H1 (cell line): ENCODE measurements around the gene BCL2L1. TPM values are rescaled to one million over a fixed set of nuclear protein-coding genes. Genes with fewer than 3 reads are reported as not detected.

Experiments used
- CTCF ChIA-PET: fragments of 300-600 bp; sonication (Branson Sonifier 250); formaldehyde crosslinking; loops from one replicate; lab custom pipeline; 2021; ENCODE audit not compliant: partially characterized antibody; lab: Charles Lee
- POLR2A ChIA-PET: fragments of 300-600 bp; sonication (Branson Sonifier 250); formaldehyde crosslinking; loops from one replicate; lab custom pipeline; 2021; ENCODE audit warnings: inconsistent platforms; ENCODE audit not compliant: partially characterized antibody; lab: Charles Lee
- DNase-seq, 2 experiments: peaks; one replicate each; pipeline versions ENCODE4 v3.0.0 to v3.0.0-alpha.2; 2010 to 2022; ENCODE audit warnings: low spot score in 2 of 2, low read depth in 1 of 2, mixed read lengths in 1 of 2
- FAIRE-seq: peaks from 2 replicates; lab custom pipeline; 2011; peaks lifted over from hg19 to GRCh38; lab: Jason Lieb, UNC
- H2AFZ ChIP-seq: 2 replicates; pipeline ENCODE4 v1.8.1; 2012; ENCODE audit warnings: low read length, inconsistent platforms
- H2AK5ac ChIP-seq: 2 replicates; pipeline ENCODE4 v1.6.1; 2013; ENCODE audit warnings: low read depth, low read length
- H2BK120ac ChIP-seq: replicated peaks from 2 replicates; pipeline ENCODE3; 2013; ENCODE audit warnings: low read depth, low read length, inconsistent platforms
- H2BK12ac ChIP-seq: 2 replicates; pipeline ENCODE4 v1.6.1; 2013; ENCODE audit warnings: low read depth, low read length
- H2BK15ac ChIP-seq: 2 replicates; pipeline ENCODE4 v1.6.1; 2013; ENCODE audit warnings: low read length
- H2BK20ac ChIP-seq: 2 replicates; pipeline ENCODE4 v1.6.1; 2013; ENCODE audit warnings: low read length
- H2BK5ac ChIP-seq: 2 replicates; pipeline ENCODE4 v1.6.1; 2013; ENCODE audit warnings: low read depth, low read length
- H3K14ac ChIP-seq: 2 replicates; pipeline ENCODE4 v1.6.1; 2013; ENCODE audit warnings: inconsistent platforms; ENCODE audit not compliant: insufficient read length
- H3K18ac ChIP-seq: 2 replicates; pipeline ENCODE4 v1.6.1; 2013; ENCODE audit warnings: low read length; ENCODE audit errors: extremely low read depth
- H3K23ac ChIP-seq: 2 replicates; pipeline ENCODE4 v1.6.1; 2013; ENCODE audit warnings: inconsistent platforms; ENCODE audit not compliant: insufficient read length
- H3K23me2 ChIP-seq: 2 replicates; pipeline ENCODE4 v1.6.1; 2013; ENCODE audit warnings: low read depth, low read length
- H3K27ac ChIP-seq: 2 replicates; pipeline ENCODE4 v1.6.1; 2011; ENCODE audit warnings: low read depth, low read length, inconsistent platforms
- H3K27me3 ChIP-seq, 4 experiments: replicated peaks in 1 of 4; 1 replicate in 1 of 4; 2 replicates in 3 of 4; pipeline versions ENCODE4 v1.6.1 to v1.8.1; 2011 to 2013; ENCODE audit warnings: low read length in 3 of 4, mild to moderate bottlenecking in 3 of 4, inconsistent platforms in 2 of 4, mixed read lengths in 2 of 4, moderate library complexity in 1 of 4; ENCODE audit not compliant: control insufficient read depth in 3 of 4, insufficient read depth in 3 of 4; ENCODE audit errors: extremely low read depth in 1 of 4
- H3K36me3 ChIP-seq, 4 experiments: 2 replicates each; pipeline versions ENCODE4 v1.6.1 to v1.8.1; 2011 to 2013; ENCODE audit warnings: mild to moderate bottlenecking in 4 of 4, low read length in 3 of 4, moderate library complexity in 2 of 4, control low read depth in 1 of 4, inconsistent platforms in 1 of 4; ENCODE audit not compliant: insufficient read depth in 4 of 4, control insufficient read depth in 2 of 4
- H3K4ac ChIP-seq: replicated peaks from 2 replicates; pipeline ENCODE3; 2013; ENCODE audit warnings: low read length, low read depth, mixed read lengths, inconsistent platforms; ENCODE audit not compliant: insufficient read length
- H3K4me1 ChIP-seq, 4 experiments: replicated peaks in 1 of 4; 1 replicate in 1 of 4; 2 replicates in 3 of 4; pipeline versions ENCODE4 v1.6.1 to v1.8.1; 2011 to 2013; ENCODE audit warnings: low read length in 3 of 4, inconsistent platforms in 2 of 4, mixed read lengths in 1 of 4; ENCODE audit not compliant: insufficient read depth in 4 of 4, control insufficient read depth in 3 of 4
- H3K4me2 ChIP-seq, 2 experiments: 2 replicates each; pipeline versions ENCODE4 v1.6.1 to v1.8.1; 2011 to 2013; ENCODE audit warnings: low read depth in 2 of 2, low read length in 2 of 2, control low read depth in 1 of 2, inconsistent platforms in 1 of 2, mild to moderate bottlenecking in 1 of 2; ENCODE audit not compliant: insufficient read depth in 1 of 2
- H3K4me3 ChIP-seq, 4 experiments: fragments of 200-600, 300-600 bp in 1 of 4; sonication (generic), shearing (Covaris generic), sonication (Bioruptor Twin) in 1 of 4; 2 replicates each; pipeline versions ENCODE4 v1.5.1 to v1.8.1; 2011 to 2016; ENCODE audit warnings: low read length in 4 of 4, low read depth in 3 of 4, control low read depth in 2 of 4, inconsistent platforms in 2 of 4, mild to moderate bottlenecking in 2 of 4, mixed read lengths in 1 of 4, moderate library complexity in 1 of 4; ENCODE audit not compliant: insufficient read depth in 2 of 4; ENCODE audit errors: extremely low read depth in 1 of 4
- H3K56ac ChIP-seq: replicated peaks from 2 replicates; pipeline ENCODE3; 2013; ENCODE audit warnings: low read depth, mild to moderate bottlenecking, mixed read lengths, low read length, inconsistent platforms; ENCODE audit not compliant: insufficient read length
- H3K79me1 ChIP-seq: 2 replicates; pipeline ENCODE4 v1.6.1; 2013; ENCODE audit warnings: low read depth, low read length, control low read depth
- H3K79me2 ChIP-seq, 2 experiments: 2 replicates each; pipeline versions ENCODE4 v1.6.1 to v1.8.1; 2012 to 2013; ENCODE audit warnings: low read length in 2 of 2, mild to moderate bottlenecking in 2 of 2, inconsistent platforms in 1 of 2; ENCODE audit not compliant: insufficient read depth in 2 of 2, control insufficient read depth in 1 of 2
- H3K9ac ChIP-seq, 4 experiments: replicated peaks in 1 of 4; 1 replicate in 1 of 4; 2 replicates in 3 of 4; pipeline versions ENCODE4 v1.6.1 to v1.8.1; 2011 to 2013; ENCODE audit warnings: low read depth in 3 of 4, low read length in 3 of 4, control low read depth in 2 of 4, mild to moderate bottlenecking in 2 of 4, moderate library complexity in 2 of 4, inconsistent platforms in 1 of 4; ENCODE audit errors: extremely low read depth in 1 of 4
- H3K9me3 ChIP-seq, 2 experiments: 2 replicates each; pipeline versions ENCODE4 v1.6.1 to v1.8.1; 2012 to 2013; ENCODE audit warnings: mild to moderate bottlenecking in 2 of 2, moderate library complexity in 2 of 2, control low read depth in 1 of 2, inconsistent platforms in 1 of 2, low read depth in 1 of 2, low read length in 1 of 2, mixed read lengths in 1 of 2; ENCODE audit not compliant: insufficient read depth in 2 of 2
- H4K20me1 ChIP-seq, 2 experiments: replicated peaks in 1 of 2; 2 replicates each; pipeline versions ENCODE3 to v1.8.1; 2011 to 2013; ENCODE audit warnings: inconsistent platforms in 2 of 2, low read length in 2 of 2, mild to moderate bottlenecking in 1 of 2; ENCODE audit not compliant: insufficient read depth in 2 of 2, control insufficient read depth in 1 of 2
- H4K5ac ChIP-seq: 2 replicates; pipeline ENCODE4 v1.6.1; 2013; ENCODE audit warnings: low read length, low read depth, mixed read lengths, inconsistent platforms; ENCODE audit not compliant: insufficient read length
- H4K8ac ChIP-seq: 2 replicates; pipeline ENCODE4 v1.8.0; 2013; ENCODE audit warnings: mild to moderate bottlenecking, moderate library complexity, low read length, inconsistent platforms; ENCODE audit not compliant: insufficient read depth; ENCODE audit errors: extremely low read depth
- H4K91ac ChIP-seq: replicated peaks from 2 replicates; pipeline ENCODE3; 2013; ENCODE audit warnings: low read length, mixed read lengths, inconsistent platforms; ENCODE audit not compliant: insufficient read length
- CHD2 ChIP-seq: IDR thresholded peaks from 2 replicates; pipeline ENCODE4 v1.6.1; 2012; ENCODE audit warnings: low read length, improper control_type of control experiment
- KDM1A ChIP-seq: fragments of 200-600, 300-600 bp; sonication (generic); IDR thresholded peaks from 2 replicates; pipeline ENCODE4 v1.7.1; 2016; ENCODE audit warnings: mild to moderate bottlenecking, low read length, borderline replicate concordance
- ZNF274 ChIP-seq: IDR thresholded peaks from 2 replicates; pipeline ENCODE4 v1.7.0; 2012; ENCODE audit warnings: low read length, borderline replicate concordance; ENCODE audit errors: extremely low read depth
- WGBS, 2 experiments: shearing (Covaris generic) in 1 of 2; methylation state at CpG; one replicate each; pipeline versions ENCODE4 v1.1.6 to v1.1.7; 2013 to 2015; ENCODE audit warnings: low lambda C conversion rate in 2 of 2, mixed read lengths in 2 of 2, inconsistent platforms in 1 of 2, low coverage in 1 of 2, missing lambda C conversion rate in 1 of 2; ENCODE audit not compliant: insufficient replicate concordance in 2 of 2, insufficient coverage in 1 of 2, insufficient read length in 1 of 2; ENCODE audit errors: extremely low coverage in 1 of 2, missing lambda C conversion rate in 1 of 2; 5-methylcytosine and 5-hydroxymethylcytosine counted together
- polyA plus RNA-seq, 7 experiments: library from polyadenylated mRNA; depleted of rRNA in 3 of 7; stranded (reverse) in 5 of 7; unstranded in 2 of 7; fragments of >200 nt in 5 of 7; fragments of 200-250 nt in 2 of 7; gene quantifications; 1 replicate in 5 of 7; 2 replicates in 1 of 7; 4 replicates in 1 of 7; pipeline versions ENCODE4 v1.2.1 to v1.2.3, GENCODE V29; 2011 to 2013; ENCODE audit warnings: missing spikeins in 2 of 7, mixed read lengths in 2 of 7
- total RNA-seq: library from RNA; stranded (reverse); fragmentation: NEBNext Ultra II Directional; extraction: Animal tissue kit (Norgen Biotek cat#: 25700); gene quantifications from 2 replicates; pipeline ENCODE4 v1.2.1, GENCODE V29; 2021

Gene BCL2L1
- total and polyA plus RNA-seq, 2 of the 8 experiments (the other 6 are each of a cell fraction or from before 2014, with no cell fraction given) = 64.9 to 66.1 TPM

DNA sequence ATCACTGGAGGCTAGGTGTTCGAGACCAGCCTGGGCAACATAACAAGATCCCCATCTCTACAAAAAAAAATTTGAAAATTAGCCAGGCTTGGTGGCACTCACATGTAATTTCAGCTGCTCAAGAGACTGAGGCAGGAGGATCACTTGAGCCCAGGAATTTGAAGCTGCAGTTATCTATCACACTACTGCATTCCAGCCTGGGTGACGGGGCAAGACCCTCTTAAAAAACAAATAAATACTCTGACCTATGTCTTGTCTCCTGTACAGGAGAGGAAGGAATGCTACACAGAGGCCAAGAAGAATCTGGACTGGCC lies 59.2 kb downstream of the BCL2L1 start:
- H3K79me2 ChIP-seq = no peaks in the 10 kb centered on the region
- H3K27ac ChIP-seq = no peak overlapping the region
- FAIRE-seq = no peak
- H3K23ac ChIP-seq = no peak overlapping the region
- peaks cover 0 to 3% of the 10 kb centered on the region in 2 experiments for H4K20me1 ChIP-seq
- H3K56ac ChIP-seq = no peak overlapping the region
- no peak overlapping the region for H2BK20ac ChIP-seq
- H2BK15ac ChIP-seq = no peak overlapping the region
- no peak overlapping the region for H2BK120ac ChIP-seq
- ChIA-PET CTCF (interaction anchor here (1.3 to 5.8 kb wide), 11 partner anchors 11 to 171 kb away, joined by 3 to 52 read pairs (median 6); partner anchors contain the start of gene BCL2L1), POLR2A (interaction anchor here (1.0 to 7.2 kb wide), 5 partner anchors 10 to 143 kb away, joined by 3 to 108 read pairs (median 6); partner anchors contain the start of gene BCL2L1)
- no peaks in the 10 kb centered on the region for H3K79me1 ChIP-seq
- H3K4me2 ChIP-seq = no peak overlapping the region
- no peak overlapping the region for H2BK5ac ChIP-seq
- peaks cover 0 to 7% (median 5%) of the 10 kb centered on the region in 4 experiments; a peak in 5 of 7 replicates for H3K4me1 ChIP-seq
- H3K9me3 ChIP-seq = no peaks in the 10 kb centered on the region
- 95% methylated on average over 2 of the region's 2 CpGs; no CpG with 5 or more reads in 1 of the 2 experiments for WGBS, 2 experiments
- no peak overlapping the region for H2AK5ac ChIP-seq
- no peak overlapping the region for H3K4ac ChIP-seq
- H3K36me3 ChIP-seq = peaks cover 0 to 13% (median 6%) of the 10 kb centered on the region in 4 experiments; a peak in 4 of 8 replicates
- H2AFZ ChIP-seq = no peak overlapping the region
- H3K27me3 ChIP-seq = no peaks in the 10 kb centered on the region
- no peak overlapping the region for H2BK12ac ChIP-seq
- H3K23me2 ChIP-seq = peaks cover 5% of the 10 kb centered on the region; the same call in 1 of the 2 replicates
- no peak overlapping the region for H4K91ac ChIP-seq
- no peak overlapping the region for H3K4me3 ChIP-seq
- no peak overlapping the region for H4K8ac ChIP-seq
- no peak overlapping the region for H3K18ac ChIP-seq
- no peak for TF ChIP-seq CHD2
- TF ChIP-seq ZNF274 = no peak
- TF ChIP-seq KDM1A = no peak
- no peak for DNase-seq
- no peak overlapping the region for H3K14ac ChIP-seq
- H3K9ac ChIP-seq = no peak overlapping the region
- H4K5ac ChIP-seq = no peak overlapping the region
